Right renal pelvis (tissue), 4 donors: ENCODE measurements around the gene DARS2. TPM values are rescaled to one million over a fixed set of nuclear protein-coding genes. Genes with fewer than 3 reads are reported as not detected.
"Not testable (repeated sequence)": the region's sequence is repeated elsewhere in the genome, so short reads cannot be mapped to it uniquely, and the experiment has no call there.

Experiments
- DNase-seq, 4 donors: peaks; one replicate each; pipeline ENCODE4 v3.0.0-alpha.2; 2013; ENCODE audit warnings: low read depth in 4 of 4, low spot score in 3 of 4, missing footprints in 1 of 4
- polyA plus RNA-seq, 4 donors: library from polyadenylated mRNA; unstranded; fragments of 120-200 nt; gene quantifications; one replicate each; pipeline ENCODE4 v1.2.1, GENCODE V29; 2013; ENCODE audit not compliant: insufficient read length in 4 of 4

The DARS2 gene
- polyA plus RNA-seq, 4 donors, result 25.8 to 27.8 (median 27.3) TPM

DNA sequence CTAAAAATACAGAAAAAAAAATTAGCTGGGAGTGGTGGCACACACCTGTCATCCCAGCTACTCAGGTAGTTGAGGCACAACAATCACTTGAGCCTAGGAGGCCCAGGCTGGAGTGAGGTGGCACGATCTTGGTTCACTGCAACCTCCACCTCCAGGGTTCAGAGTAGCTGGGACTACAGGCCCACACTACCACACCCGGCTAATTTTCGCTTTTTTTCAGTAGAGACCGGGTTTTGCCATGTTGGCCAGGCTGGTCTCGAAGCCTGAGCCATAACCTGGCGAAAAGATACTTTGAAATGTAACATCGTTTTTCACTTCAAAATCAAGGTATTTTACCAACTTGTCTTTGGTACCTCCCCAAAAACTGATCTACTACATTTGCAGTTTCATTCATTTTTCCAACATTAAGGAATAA is 37.3 kb downstream of the DARS2 start:
- no peak for DNase-seq

DNA sequence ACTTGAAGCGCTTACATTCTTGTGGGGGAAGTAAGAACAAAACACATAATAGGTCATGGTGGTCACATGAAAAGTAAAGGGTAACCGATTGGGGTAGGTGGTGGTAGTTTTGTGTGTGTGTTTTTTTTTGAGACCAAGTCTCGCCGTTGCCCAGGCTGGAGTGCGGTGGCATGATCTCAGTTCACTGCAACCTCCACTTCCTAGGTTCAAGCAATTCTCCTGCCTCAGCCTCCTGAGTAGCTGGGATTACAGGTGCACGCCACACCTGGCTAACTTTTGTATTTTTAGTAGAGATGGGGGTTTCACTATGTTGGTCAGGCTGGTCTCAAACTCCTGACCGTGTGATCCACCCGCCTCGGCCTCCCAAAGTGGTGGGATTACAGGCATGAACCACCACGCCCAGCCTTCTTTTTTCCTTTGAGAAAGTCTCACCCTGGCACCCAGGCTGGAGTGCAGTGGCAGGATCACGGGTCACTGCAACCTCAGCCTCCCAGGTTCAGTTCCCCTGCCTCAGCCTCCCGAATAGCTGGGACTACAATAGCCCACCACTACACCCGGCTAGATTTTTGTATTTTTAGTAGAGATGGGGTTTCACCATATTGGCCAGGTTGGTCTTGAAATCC is 37.8 kb downstream of the DARS2 start:
- DNase-seq, result not testable (repeated sequence)

DNA sequence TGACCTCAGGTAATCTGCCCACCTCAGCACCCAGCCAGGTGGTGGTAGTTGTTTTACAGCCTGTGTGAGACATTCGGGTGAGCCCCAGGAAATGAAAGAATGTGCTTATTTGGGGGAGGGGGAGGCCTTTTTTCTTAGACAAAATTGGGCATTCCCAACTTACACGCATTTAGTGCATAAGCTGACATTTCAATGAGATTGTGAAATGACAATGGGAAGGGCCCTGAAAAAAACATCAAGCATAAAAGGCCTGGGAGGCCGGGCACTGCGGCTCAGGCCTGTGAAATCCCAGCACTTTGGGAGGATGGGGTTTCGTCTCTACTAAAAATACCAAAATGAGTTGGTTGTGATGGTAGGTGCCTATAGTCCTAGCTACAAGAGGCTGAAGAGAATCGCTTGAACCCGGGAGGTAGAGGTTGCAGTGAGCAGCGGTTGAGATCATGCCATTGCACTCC is 38.3 kb downstream of the DARS2 start:
- DNase-seq, result no peak

DNA sequence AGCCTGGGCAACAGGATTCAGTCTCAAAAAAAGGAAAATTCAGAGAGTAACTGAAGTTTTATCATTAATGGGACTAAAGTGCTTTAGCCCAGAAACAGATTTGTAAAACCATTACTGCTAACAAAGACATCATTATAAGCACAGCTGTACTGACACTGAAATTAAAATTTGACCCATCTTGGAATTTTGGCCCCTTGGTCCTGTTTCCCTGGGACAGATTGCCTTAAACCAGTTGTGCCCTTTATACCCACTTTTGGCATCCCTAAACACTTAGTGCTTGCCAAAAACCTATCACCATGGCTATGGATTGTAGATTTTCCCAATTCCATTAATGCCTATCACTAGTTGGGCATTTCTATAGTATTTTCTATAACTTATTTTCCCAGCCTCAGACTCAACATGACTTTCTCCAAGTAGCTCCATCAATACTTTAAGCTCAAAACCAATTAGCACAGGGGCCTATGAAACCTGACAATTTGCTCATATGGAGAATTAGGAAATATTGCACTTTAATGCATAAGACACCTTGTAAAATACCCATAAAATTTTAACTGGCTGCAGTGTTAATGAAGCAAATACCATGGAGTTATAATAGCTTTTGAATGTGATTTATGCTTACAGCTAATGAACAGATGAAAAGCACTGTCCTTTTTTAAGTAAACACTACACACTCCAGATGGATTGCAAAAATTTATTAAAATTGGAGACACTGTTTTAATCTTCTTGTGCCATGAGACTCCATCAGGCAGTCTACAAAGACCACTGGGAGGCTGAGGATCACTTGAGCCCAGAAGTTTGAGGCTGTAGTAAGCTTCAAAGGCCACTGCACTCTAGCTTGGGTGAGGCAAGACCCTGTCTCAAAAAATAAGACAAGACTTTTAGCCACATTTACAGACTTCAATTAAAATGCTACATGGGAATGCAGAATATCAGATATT is 39.0 kb downstream of the DARS2 start:
- no peak for DNase-seq

DNA sequence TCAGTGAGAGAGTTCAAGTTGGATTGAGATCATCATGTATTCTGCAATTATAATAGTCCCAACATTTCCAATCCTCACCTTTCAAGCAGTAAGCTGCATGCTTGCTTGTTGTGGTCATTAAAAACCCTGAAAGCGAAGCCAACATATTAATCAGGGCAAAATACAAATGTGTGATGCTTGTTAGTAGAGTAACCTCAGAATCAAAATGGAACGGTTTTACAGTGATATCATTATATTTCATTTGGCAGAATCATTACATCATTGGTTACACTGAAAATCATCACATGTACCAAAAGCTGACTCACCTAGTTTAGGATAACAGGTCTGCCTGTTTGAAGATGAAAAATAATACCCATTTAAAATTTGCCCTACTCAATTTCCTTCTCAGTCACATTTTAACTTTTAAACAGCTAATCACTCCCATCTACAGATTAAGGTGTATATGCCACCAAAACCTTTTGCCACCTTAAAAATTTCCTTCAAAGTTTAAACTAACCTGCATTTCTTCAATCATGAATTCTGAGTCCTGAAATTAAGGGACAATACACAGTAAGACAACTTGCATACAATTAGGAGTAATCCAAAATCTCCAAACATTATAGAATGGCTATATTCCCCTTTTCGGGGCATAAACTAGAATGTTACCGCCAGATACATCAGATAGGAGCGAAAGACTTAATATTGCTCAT is 39.9 kb downstream of the DARS2 start:
- no peak for DNase-seq

DNA sequence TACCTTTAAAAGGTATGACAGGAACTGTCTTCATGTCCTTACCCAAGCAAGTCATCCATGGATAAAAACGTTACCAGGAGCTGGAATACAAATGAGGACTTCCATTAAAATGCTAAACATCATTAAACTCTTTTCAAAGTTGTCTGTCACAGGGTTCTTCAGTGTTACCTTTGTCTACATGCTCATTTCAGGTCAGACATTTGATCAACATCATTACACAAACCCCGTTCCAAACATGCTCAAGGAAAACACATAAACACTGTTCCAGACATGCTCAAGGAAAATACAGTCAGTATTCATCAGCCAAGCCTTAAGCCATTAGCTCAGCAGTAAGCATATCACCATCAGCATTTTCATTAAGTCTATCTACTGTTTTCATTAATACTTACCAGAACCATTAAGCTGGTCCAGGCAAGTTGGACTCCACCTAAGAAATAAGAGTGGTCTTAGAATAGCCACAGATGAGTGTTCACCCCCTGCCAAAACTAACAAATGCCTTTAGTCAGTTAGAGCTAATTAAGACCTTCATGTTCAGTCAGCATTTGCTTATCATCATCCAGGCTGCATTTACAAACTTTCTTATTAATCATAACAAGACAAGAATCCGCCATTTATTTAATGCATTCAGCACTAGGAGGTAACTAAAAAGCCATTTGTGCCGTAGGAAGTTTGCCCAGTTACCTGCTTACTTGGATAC is 41.1 kb downstream of the DARS2 start:
- DNase-seq, result no peak

DNA sequence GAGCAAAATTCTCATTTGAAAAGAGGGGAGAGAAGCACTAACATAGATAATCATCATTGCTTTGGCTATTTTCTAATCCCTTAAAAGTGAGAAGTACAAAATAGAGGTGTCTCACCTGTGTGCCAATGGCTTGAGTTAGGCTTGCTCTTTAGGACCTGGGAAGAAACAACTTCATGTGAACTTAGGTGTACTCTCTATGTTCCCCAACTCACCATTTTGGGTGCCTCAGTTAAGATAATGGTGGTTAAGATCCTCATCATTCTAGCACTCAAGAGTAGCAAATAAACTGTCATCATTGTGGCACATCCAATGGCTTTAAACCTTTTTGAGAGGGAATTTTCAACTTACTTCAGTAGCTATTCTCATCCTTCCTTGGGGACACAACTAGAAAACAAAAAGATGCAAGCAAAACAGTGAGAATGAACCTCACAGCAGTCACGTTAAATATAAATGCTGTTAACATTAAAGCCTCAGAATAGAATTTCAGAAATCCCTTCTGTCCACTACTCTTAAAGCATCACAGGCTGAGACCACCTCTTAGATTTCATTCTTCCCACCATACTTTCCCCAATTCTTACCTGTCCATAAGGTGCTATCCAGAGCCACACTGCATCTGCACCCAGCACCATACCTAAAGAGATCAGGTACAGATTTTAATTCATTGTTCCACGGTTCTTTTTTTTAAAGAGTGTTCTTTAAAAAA is 42.1 kb downstream of the DARS2 start:
- no peak for DNase-seq

DNA sequence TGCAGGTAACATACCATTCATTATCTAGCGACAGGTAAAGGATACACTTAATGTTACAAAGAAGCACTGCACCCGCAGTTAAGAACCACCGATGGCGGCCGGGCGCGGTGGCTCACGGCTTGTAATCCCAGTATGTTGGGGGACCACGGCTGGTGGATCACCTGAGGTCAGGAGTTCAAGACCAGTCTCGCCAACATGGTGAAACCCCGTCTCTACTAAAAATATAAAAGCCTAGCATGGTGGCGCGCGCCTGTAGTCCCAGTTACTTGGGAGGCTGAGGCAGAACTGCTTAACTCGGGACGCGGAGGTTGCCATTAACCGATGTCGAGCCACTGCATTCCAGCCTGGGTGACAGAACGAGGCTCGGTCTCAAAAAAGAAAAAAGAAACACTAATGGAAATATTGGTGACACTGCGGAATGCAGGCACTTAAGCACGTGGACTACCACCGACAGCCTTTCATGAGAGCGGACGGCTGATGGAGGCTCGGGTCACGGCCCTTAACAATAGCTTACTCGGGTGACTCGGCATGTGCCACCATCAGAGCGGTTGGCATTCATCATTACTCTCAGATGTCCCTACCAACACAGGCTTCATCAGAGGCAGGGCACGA is 42.8 kb downstream of the DARS2 start:
- DNase-seq, result peak in 1 of 4 donors; percentile 20

DNA sequence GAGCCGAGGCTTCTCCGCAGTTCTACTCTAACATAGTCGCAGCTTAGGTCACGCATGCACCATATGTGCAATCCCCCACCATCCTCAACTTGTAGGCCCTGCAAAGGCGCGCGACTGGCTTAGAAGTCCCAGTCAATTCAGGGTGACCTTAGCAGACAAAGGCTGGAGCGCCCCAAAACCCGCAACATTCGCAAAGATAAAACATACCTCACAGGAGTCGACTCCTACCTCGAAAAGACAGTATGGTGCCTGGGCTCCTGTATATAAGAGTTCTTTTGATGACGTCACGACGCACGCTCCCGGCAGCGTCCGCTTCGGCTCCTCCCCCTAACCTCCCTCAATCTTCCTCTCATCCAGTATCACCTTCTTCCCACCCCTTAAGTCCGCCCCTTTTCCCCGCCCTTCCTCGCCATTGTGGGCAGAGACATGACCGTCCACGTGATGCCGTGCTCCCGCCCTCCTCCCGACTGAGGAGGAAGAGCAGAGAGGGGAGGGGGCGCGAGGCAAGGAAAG is 43.3 kb downstream of the DARS2 start, which contains the start of gene GAS5:
GAS5 (minus strand) TSS at position 237 of the 513 bp plus-strand sequence.
- peak; percentile 98 to 100 (median 100) for DNase-seq

DNA sequence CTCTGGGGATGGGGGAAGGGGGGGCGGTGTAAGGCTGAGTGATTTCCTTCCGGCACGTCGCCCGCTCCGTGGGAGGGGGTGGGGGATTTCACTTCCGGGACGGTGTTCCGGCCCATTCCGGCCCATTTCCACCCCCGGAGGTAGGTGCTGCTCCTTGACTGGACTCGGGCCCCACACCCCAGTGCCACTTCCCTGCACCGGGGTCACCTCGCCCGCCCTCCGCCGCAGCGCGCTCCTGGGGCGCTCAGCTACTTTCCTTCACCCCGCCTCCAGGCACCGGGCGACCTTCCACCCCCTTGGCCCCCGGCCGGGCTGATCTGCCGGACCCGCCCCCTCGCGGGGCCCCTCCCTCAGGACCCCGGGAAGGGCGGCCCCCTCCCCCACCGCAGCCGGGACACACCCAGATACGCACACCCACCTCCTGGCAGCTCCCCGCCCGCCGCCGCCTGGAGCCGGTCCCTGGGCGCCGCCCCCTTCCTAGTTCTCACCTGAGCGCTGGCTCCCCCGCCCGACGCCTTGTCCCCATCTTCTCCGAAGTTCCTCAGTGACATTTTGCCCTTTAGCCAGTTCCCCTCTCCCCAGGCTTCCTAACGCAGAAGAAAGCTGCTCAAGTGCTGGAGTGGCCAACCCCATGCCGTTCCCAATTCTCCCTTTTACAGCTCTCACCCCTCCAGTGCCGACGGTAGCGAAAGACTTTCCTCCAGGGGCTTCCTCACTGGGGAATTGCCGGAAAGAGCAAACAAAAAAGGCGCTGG is 44.0 kb downstream of the DARS2 start, which contains the start of gene ZBTB37:
ZBTB37 (plus strand) TSS at position 115 of the 755 bp plus-strand sequence. CDS start 1,846 bp downstream, outside the sequence.
- DNase-seq, result peak; percentile 65 to 70 (median 68)

DNA sequence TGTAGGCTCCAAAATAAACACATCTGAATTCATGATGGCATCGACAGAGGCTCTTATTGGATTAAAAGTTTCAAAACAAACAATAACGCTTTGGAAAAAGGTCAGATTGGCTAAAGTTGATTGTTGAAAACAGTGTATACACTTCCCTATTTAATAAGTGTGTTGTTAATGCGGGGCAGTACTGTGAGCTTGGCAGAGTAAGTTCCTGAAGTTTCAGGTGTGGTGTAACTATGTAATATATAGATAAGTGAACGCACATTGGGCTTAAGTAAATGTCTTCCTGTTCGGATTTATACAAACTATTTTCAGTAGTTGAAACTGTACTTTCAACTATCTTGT is 44.5 kb downstream of the DARS2 start:
- no peak for DNase-seq

DNA sequence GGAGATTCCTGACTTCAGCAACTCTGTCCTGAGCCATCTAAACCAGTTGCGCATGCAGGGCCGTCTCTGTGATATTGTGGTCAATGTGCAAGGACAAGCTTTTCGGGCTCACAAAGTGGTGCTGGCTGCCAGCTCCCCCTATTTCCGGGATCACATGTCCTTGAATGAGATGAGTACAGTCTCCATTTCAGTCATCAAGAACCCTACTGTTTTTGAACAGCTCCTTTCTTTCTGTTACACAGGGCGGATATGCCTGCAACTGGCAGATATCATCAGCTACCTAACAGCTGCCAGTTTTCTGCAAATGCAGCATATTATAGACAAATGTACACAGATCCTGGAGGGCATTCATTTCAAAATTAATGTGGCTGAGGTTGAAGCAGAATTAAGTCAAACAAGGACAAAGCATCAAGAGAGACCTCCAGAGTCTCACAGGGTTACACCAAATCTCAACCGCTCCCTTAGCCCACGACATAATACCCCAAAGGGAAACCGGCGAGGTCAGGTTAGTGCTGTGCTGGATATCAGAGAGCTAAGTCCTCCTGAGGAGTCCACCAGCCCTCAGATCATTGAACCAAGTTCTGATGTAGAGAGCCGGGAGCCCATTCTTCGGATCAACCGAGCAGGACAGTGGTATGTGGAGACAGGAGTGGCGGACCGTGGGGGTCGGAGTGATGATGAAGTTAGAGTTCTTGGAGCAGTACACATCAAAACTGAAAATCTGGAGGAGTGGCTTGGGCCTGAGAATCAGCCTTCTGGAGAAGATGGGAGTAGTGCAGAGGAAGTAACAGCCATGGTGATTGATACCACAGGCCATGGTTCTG is 46.0 kb downstream of the DARS2 start:
- DNase-seq, result no peak

DNA sequence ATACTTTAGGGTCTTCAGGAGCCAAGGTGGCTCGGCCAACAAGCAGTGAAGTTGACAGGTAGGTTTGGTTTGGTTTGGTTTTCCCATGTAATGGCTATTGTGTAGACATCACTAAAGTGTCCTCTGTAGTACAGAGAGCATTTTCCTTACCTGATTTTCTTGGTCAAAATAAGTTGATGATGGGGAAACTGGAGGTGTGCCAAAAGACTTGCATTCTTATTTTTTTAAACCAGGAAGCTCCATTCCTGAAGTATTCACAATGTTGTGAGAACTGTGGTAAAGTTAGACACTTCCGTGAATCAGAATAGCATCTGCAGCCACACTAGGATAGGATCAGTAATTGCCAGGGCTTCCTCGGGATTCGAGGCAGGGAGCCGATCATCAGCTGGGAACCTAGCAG is 46.6 kb downstream of the DARS2 start:
- no peak for DNase-seq

DNA sequence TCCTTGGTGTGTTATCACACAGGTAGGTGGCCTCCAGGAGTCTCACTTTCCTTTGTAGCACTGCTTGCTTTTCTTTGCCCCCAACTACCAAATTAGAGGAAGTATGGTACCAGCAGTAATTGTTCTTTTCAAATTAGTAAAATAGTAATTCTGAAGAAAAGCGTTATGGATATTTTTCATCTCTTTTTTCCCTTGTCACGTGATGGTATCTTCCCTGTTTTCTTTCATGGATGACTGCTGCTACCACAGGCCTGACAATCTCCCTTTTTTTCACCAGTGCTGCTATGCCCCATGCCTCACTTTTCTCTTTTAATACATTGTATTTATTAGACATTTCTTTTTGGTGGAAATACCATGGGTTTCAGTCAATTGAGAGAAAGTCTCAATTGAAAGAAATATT is 47.0 kb downstream of the DARS2 start:
- DNase-seq, result no peak

DNA sequence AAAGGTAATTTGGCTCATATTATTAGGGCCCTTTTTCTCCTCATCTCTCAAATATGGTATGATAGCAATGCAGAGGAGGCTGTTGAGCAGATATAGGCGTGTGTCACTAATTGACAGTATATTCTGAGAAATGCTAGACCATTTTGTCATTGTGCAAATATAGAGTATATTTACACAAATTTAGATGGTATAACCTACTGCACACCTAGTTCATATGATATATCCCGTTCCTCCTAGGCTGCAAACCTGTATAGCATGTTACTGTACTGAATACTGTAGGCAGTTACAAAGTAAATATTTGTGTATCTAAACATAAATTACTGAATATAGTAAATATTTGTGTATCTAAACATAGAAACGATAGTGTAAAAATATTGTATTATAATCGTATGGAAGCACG is 52.3 kb downstream of the DARS2 start:
- DNase-seq, result no peak

DNA sequence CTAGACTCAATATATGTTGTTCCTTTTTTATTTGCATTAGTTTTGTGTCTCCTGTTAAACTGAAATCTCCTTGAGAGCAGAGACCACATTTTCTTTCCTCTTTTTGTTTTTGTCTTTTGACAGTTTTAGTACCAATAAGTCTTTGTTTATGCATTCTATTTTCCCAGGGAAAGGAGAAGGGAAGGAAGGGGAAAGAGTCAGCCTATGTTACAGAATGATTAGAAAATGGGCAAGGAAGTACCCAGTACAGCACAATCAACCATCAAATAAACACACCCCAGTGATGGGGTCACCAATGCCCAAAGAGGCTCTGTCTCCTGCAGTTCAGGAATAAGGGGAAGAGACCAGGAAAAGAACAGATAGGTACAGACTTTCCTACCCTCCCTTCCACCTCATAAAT is 53.8 kb downstream of the DARS2 start:
- DNase-seq, result no peak

DNA sequence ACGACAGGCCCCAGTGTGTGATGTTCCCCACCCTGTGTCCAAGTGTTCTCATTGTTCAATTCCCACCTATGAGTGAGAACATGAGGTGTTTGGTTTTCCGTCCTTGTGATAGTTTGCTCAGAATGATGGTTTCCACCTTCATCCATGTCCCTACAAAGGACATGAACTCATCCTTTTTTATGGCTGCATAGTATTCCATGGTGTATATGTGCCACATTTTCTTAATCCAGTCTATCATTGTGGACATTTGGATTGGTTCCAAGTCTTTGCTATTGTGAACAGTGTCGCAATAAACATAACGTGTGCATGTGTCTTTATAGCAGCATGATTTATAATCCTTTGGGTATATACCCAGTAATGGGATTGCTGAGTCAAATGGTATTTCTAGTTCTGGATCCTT is 56.6 kb downstream of the DARS2 start:
- DNase-seq, result not testable (repeated sequence)

DNA sequence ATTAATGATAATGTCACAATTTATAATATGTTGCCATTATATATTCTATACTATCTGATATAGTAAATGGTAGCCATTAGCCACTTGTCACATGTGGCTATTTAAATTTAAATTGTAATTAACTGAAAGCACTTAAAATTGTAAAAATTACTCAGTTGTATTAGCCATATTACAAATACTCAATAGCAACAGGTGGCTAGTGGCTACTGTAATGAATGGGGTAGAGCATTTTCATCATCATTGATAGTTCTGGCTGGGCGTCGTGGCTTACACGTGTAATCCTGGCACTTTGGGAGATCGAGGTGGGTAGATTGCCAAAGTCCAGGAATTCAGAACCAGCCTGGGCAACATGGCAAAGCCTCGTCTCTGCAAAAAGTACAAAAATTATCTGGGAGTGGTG is 60.2 kb downstream of the DARS2 start:
- no peak for DNase-seq
